Naive B cell (primary cell): ENCODE results near the gene PDCD1LG2. TPM values are rescaled to one million over a fixed set of nuclear protein-coding genes. Genes with fewer than 3 reads are reported as not detected.

Source experiments
- ATAC-seq, 2 donors: fragments of 150-1000 bp; cut with Tn5 transposase; 2 replicates each; pipeline ENCODE4 v1.10.0; 2021; ENCODE audit warnings: low read depth in 2 of 2, mild to moderate bottlenecking in 2 of 2, moderate library complexity in 2 of 2
- DNase-seq: peaks from one replicate; pipeline ENCODE4 v3.0.0; 2022
- H3K27ac Mint-ChIP-seq, 6 donors: one replicate each; pipeline ENCODE4 v1.8.0; 2020 to 2022; ENCODE audit warnings: mild to moderate bottlenecking in 6 of 6, mixed read lengths in 6 of 6, moderate library complexity in 5 of 6, inconsistent platforms in 2 of 6
- H3K27me3 Mint-ChIP-seq, 3 donors: one replicate each; pipeline ENCODE4 v1.8.0; 2021 to 2022; ENCODE audit warnings: mixed read lengths in 3 of 3, mild to moderate bottlenecking in 1 of 3
- H3K36me3 Mint-ChIP-seq, 2 donors: one replicate each; pipeline ENCODE4 v1.8.0; 2020 to 2022; ENCODE audit warnings: mixed read lengths in 2 of 2, inconsistent platforms in 1 of 2, mild to moderate bottlenecking in 1 of 2
- H3K4me1 Mint-ChIP-seq, 3 donors: one replicate each; pipeline ENCODE4 v1.8.0; 2020 to 2022; ENCODE audit warnings: mixed read lengths in 3 of 3, inconsistent platforms in 1 of 3, mild to moderate bottlenecking in 1 of 3, moderate library complexity in 1 of 3
- H3K4me3 Mint-ChIP-seq, 8 donors: one replicate each; pipeline ENCODE4 v1.8.0; 2020 to 2022; ENCODE audit warnings: mild to moderate bottlenecking in 8 of 8, mixed read lengths in 8 of 8, moderate library complexity in 8 of 8, inconsistent platforms in 2 of 8
- H3K9me3 Mint-ChIP-seq, 7 donors: one replicate each; pipeline ENCODE4 v1.8.0; 2020 to 2022; ENCODE audit warnings: mixed read lengths in 7 of 7, mild to moderate bottlenecking in 5 of 7, inconsistent platforms in 2 of 7, moderate library complexity in 1 of 7
- polyA plus RNA-seq, 6 donors: library from polyadenylated mRNA; unstranded; fragments of 300-500 nt; fragmentation: Illumina TruSeq; gene quantifications; one replicate each; pipeline ENCODE4 v1.2.3, GENCODE V29; 2021; ENCODE audit warnings: low read depth in 6 of 6

The PDCD1LG2 gene
- polyA plus RNA-seq, 6 donors from 2014 or later = 0.13 to 0.49 TPM; not detected in 4

- no peaks in the 10 kb centered on the region for H3K36me3 Mint-ChIP-seq
- no peak overlapping the region for H3K4me3 Mint-ChIP-seq
- no peaks in the 10 kb centered on the region for H3K27me3 Mint-ChIP-seq
- H3K9me3 Mint-ChIP-seq = no peaks in the 10 kb centered on the region
- ATAC-seq (no peak), DNase-seq (no peak)
- peak overlapping the region; percentile 13 to 97 (median 71) for H3K27ac Mint-ChIP-seq
- peaks cover 39 to 65% (median 49%) of the 10 kb centered on the region in 3 donors for H3K4me1 Mint-ChIP-seq
These were observed 76.7 kb downstream of the PDCD1LG2 start for GRCh38 chr9:5587024-5587423.

- no peaks in the 10 kb centered on the region for H3K9me3 Mint-ChIP-seq
- no peak for DNase-seq
- peaks cover 36 to 66% (median 59%) of the 10 kb centered on the region in 3 donors for H3K4me1 Mint-ChIP-seq
- no peaks in the 10 kb centered on the region for H3K27me3 Mint-ChIP-seq
- no peak for ATAC-seq
- H3K4me3 Mint-ChIP-seq = peak overlapping the region in 1 of 8 donors; percentile 15
- no peaks in the 10 kb centered on the region for H3K36me3 Mint-ChIP-seq
- peak overlapping the region in 3 of 6 donors; percentile 16 to 85 (median 71) for H3K27ac Mint-ChIP-seq
These were observed 81.9 kb downstream of the PDCD1LG2 start for GRCh38 chr9:5592231-5592630.

DNA sequence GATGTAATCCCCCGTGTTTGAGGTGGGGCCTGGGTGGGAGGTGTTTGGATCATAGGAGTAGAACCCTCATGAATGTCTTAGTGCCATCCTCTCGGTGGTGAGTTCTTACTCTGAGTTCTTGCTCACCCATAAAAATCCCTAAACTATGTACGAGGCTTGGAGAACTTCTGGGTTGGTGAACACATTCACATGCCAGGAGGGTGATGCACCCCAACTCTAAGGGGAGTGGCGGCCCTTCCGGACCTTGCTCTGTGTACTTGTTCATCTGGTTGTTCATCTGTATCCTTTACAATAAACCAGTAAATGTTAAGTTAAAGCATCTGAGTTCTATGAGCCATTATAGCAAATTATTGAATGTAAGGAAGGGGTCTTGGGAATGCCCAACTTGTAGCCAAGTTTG lies 82.6 kb downstream of the PDCD1LG2 start:
- DNase-seq = no peak
- no peaks in the 10 kb centered on the region for H3K27me3 Mint-ChIP-seq
- no peaks in the 10 kb centered on the region for H3K9me3 Mint-ChIP-seq
- peak overlapping the region; percentile 47 to 90 (median 80) for H3K27ac Mint-ChIP-seq
- H3K4me1 Mint-ChIP-seq = peaks cover 35 to 66% (median 56%) of the 10 kb centered on the region in 3 donors
- no peak for ATAC-seq
- H3K36me3 Mint-ChIP-seq = no peaks in the 10 kb centered on the region
- H3K4me3 Mint-ChIP-seq = peak overlapping the region in 4 of 8 donors; percentile 11 to 26 (median 18)

DNA sequence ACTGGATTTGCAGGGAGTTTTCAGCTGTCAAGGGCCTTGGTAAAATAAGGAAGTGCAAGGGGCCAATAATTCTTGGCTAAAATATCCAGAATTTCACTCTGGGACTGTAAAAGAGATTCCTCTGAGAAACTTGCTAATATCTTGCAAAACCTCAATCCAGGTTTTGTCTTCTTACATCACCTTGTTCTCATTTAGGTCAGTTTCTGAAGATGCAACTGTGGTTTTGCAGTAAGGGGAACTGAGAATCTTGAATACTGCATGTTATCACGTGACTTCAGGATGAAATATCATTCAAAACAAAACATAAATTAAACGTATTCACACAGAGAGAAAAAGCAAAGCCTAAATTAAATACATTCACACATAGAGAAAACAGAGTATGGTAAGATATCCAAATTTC lies 83.6 kb downstream of the PDCD1LG2 start:
- H3K4me1 Mint-ChIP-seq = peaks cover 35 to 66% (median 56%) of the 10 kb centered on the region in 3 donors
- H3K4me3 Mint-ChIP-seq = peak overlapping the region in 6 of 8 donors; percentile 0 to 72 (median 27)
- H3K36me3 Mint-ChIP-seq = no peaks in the 10 kb centered on the region
- no peaks in the 10 kb centered on the region for H3K27me3 Mint-ChIP-seq
- DNase-seq (peak; percentile 76), ATAC-seq (peak; percentile 79 to 80)
- peak overlapping the region; percentile 65 to 97 (median 90) for H3K27ac Mint-ChIP-seq
- H3K9me3 Mint-ChIP-seq = no peaks in the 10 kb centered on the region

GRCh38 chr9:5596173-5596572 lies 85.8 kb downstream of the PDCD1LG2 start:
- H3K4me1 Mint-ChIP-seq = peaks cover 39 to 55% (median 55%) of the 10 kb centered on the region in 3 donors
- ATAC-seq (no peak), DNase-seq (no peak)
- no peaks in the 10 kb centered on the region for H3K27me3 Mint-ChIP-seq
- no peaks in the 10 kb centered on the region for H3K36me3 Mint-ChIP-seq
- peak overlapping the region; percentile 55 to 86 (median 82) for H3K27ac Mint-ChIP-seq
- H3K9me3 Mint-ChIP-seq = no peaks in the 10 kb centered on the region
- peak overlapping the region in 1 of 8 donors; percentile 32 for H3K4me3 Mint-ChIP-seq

GRCh38 chr9:5608298-5609225 lies 98.2 kb downstream of the PDCD1LG2 start:
- peaks cover 11 to 39% (median 34%) of the 10 kb centered on the region in 3 donors for H3K4me1 Mint-ChIP-seq
- peak overlapping the region; percentile 39 to 89 (median 71) for H3K27ac Mint-ChIP-seq
- H3K36me3 Mint-ChIP-seq = no peaks in the 10 kb centered on the region
- no peaks in the 10 kb centered on the region for H3K27me3 Mint-ChIP-seq
- H3K9me3 Mint-ChIP-seq = no peaks in the 10 kb centered on the region
- ATAC-seq = peak; percentile 80 to 86
- DNase-seq = no peak
- peak overlapping the region; percentile 76 to 92 (median 88) for H3K4me3 Mint-ChIP-seq

DNA sequence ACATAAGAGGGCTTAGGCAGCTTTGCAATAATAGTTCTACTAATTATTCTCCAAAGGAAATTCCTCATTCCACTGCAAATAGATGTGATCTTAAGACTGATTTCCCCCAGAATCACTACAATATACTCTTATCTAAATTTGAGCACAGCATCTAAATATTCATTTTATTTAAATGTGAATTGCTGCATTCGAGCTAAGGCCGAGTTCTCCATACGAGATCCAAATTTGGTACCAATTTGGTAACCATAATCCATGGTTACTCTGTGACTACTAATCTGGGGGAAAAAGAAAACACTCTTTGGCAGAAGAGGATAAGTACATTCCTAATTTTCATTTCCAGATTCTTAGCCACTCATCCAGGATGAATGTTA lies 98.9 kb downstream of the PDCD1LG2 start:
- DNase-seq = no peak
- no peak for ATAC-seq
- H3K4me1 Mint-ChIP-seq = peaks cover 11 to 39% (median 34%) of the 10 kb centered on the region in 3 donors
- peak overlapping the region in 6 of 8 donors; percentile 76 to 91 (median 88) for H3K4me3 Mint-ChIP-seq
- H3K27me3 Mint-ChIP-seq = no peaks in the 10 kb centered on the region
- peak overlapping the region in 5 of 6 donors; percentile 56 to 89 (median 71) for H3K27ac Mint-ChIP-seq
- no peaks in the 10 kb centered on the region for H3K9me3 Mint-ChIP-seq
- H3K36me3 Mint-ChIP-seq = no peaks in the 10 kb centered on the region

GRCh38 chr9:5610491-5610890 lies 100.2 kb downstream of the PDCD1LG2 start:
- no peak for DNase-seq
- ATAC-seq = no peak
- H3K9me3 Mint-ChIP-seq = no peaks in the 10 kb centered on the region
- H3K4me1 Mint-ChIP-seq = peaks cover 21 to 51% (median 45%) of the 10 kb centered on the region in 3 donors
- H3K4me3 Mint-ChIP-seq = peak overlapping the region in 1 of 8 donors; percentile 58
- H3K27ac Mint-ChIP-seq = peak overlapping the region in 2 of 6 donors; percentile 74 to 85
- H3K27me3 Mint-ChIP-seq = no peaks in the 10 kb centered on the region
- no peaks in the 10 kb centered on the region for H3K36me3 Mint-ChIP-seq

GRCh38 chr9:5611321-5612184 lies 101.2 kb downstream of the PDCD1LG2 start:
- Mint-ChIP-seq H3K4me3 (no peak overlapping the region), H3K27ac (peak overlapping the region in 4 of 6 donors; percentile 15 to 92 (median 81)), H3K4me1 (peaks cover 25 to 56% (median 48%) of the 10 kb centered on the region in 3 donors), H3K9me3 (no peaks in the 10 kb centered on the region), H3K27me3 (no peaks in the 10 kb centered on the region), H3K36me3 (no peaks in the 10 kb centered on the region)
- no peak for DNase-seq
- no peak for ATAC-seq

GRCh38 chr9:5612185-5612530 lies 101.8 kb downstream of the PDCD1LG2 start:
- peak overlapping the region in 2 of 6 donors; percentile 62 to 92 for H3K27ac Mint-ChIP-seq
- H3K36me3 Mint-ChIP-seq = no peaks in the 10 kb centered on the region
- ATAC-seq (no peak), DNase-seq (no peak)
- no peaks in the 10 kb centered on the region for H3K9me3 Mint-ChIP-seq
- no peaks in the 10 kb centered on the region for H3K27me3 Mint-ChIP-seq
- no peak overlapping the region for H3K4me3 Mint-ChIP-seq
- peaks cover 26 to 58% (median 44%) of the 10 kb centered on the region in 3 donors for H3K4me1 Mint-ChIP-seq

- ATAC-seq (no peak), DNase-seq (no peak)
- Mint-ChIP-seq H3K27me3 (no peaks in the 10 kb centered on the region), H3K36me3 (no peaks in the 10 kb centered on the region), H3K9me3 (no peaks in the 10 kb centered on the region), H3K27ac (peak overlapping the region in 1 of 6 donors; percentile 84), H3K4me3 (no peak overlapping the region), H3K4me1 (peaks cover 29 to 55% (median 35%) of the 10 kb centered on the region in 3 donors)
These were observed 103.9 kb downstream of the PDCD1LG2 start for GRCh38 chr9:5614192-5614591.

- H3K36me3 Mint-ChIP-seq = no peaks in the 10 kb centered on the region
- peaks cover 29 to 55% (median 34%) of the 10 kb centered on the region in 3 donors for H3K4me1 Mint-ChIP-seq
- no peaks in the 10 kb centered on the region for H3K9me3 Mint-ChIP-seq
- ATAC-seq (no peak), DNase-seq (no peak)
- no peaks in the 10 kb centered on the region for H3K27me3 Mint-ChIP-seq
- peak overlapping the region; percentile 5 to 88 (median 69) for H3K27ac Mint-ChIP-seq
- H3K4me3 Mint-ChIP-seq = no peak overlapping the region
These were observed 104.7 kb downstream of the PDCD1LG2 start for GRCh38 chr9:5614985-5615384.

DNA sequence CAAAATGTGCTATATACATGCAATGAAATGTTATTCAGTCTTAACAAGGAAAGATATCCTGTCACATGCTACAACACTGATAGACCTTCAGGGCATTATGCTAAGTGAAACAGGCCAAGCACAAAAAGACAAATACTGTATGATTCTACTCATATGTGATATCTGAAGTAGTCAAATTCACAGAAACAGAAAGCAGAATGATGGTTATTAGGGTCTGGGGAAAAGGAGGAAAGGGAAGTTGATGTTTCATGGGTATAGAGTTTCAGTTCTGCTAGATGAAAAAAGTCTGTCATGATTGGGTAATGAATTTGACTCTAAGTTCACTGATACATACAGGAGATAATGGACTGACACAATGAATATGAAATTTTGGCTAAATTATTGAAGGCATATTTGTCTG lies 107.4 kb downstream of the PDCD1LG2 start:
- Mint-ChIP-seq H3K36me3 (no peaks in the 10 kb centered on the region), H3K27ac (peak overlapping the region in 5 of 6 donors; percentile 0 to 94 (median 82)), H3K4me3 (peak overlapping the region in 6 of 8 donors; percentile 1 to 75 (median 24)), H3K27me3 (no peaks in the 10 kb centered on the region), H3K9me3 (no peaks in the 10 kb centered on the region), H3K4me1 (peaks cover 21 to 54% (median 28%) of the 10 kb centered on the region in 3 donors)
- DNase-seq = peak; percentile 79
- ATAC-seq = peak; percentile 98 to 99
